SK-N-SH (cell line): ENCODE results near the gene PTDSS2. TPM values are rescaled to one million over a fixed set of nuclear protein-coding genes. Genes with fewer than 3 reads are reported as not detected.

Experiments used
- CTCF ChIA-PET: fragments of 300-600, 350-600 bp; formaldehyde crosslinking; extraction: SDS; loops from one replicate; lab custom pipeline; 2021; lab: Yijun Ruan, JAX
- POLR2A ChIA-PET: fragments of 350-600 bp; sonication (Branson Sonifier 250); formaldehyde crosslinking; extraction: SDS; loops from one replicate; lab custom pipeline; 2020; ENCODE audit warnings: antibody characterized with exemption, inconsistent platforms; lab: Yijun Ruan, JAX
- DNase-seq: peaks from one replicate; pipeline ENCODE4 v3.0.0; 2012
- H2AFZ ChIP-seq: fragments of 200-600 bp; sonication (generic); 2 replicates; pipeline ENCODE4 v1.8.1; 2016; ENCODE audit warnings: antibody characterized with exemption, mild to moderate bottlenecking, low read depth
- H3F3A ChIP-seq: fragments of 200-600 bp; sonication (generic); replicated peaks from 2 replicates; pipeline ENCODE3; 2016; ENCODE audit warnings: antibody characterized with exemption, mild to moderate bottlenecking; ENCODE audit not compliant: insufficient read depth
- H3K27ac ChIP-seq, 2 experiments: fragments of 200-500 bp in 1 of 2; fragments of 200-600 bp in 1 of 2; sonication (Bioruptor generic) in 1 of 2; sonication (generic), shearing (Covaris generic) in 1 of 2; 2 replicates each; pipeline versions ENCODE4 v1.5.1 to v1.6.1; 2014 to 2016; ENCODE audit warnings: low read depth in 2 of 2, inconsistent platforms in 1 of 2, low read length in 1 of 2, mild to moderate bottlenecking in 1 of 2, mixed read lengths in 1 of 2
- H3K27me3 ChIP-seq: fragments of 200-600 bp; sonication (generic), shearing (Covaris generic); 2 replicates; pipeline ENCODE4 v1.6.1; 2016; ENCODE audit warnings: mixed run types; ENCODE audit not compliant: insufficient read depth
- H3K36me3 ChIP-seq, 2 experiments: fragments of 200-500 bp in 1 of 2; fragments of 200-600 bp in 1 of 2; sonication (Bioruptor generic) in 1 of 2; sonication (generic) in 1 of 2; replicated peaks in 1 of 2; 2 replicates each; pipeline versions ENCODE3 to v1.5.1; 2014 to 2016; ENCODE audit warnings: low read length in 1 of 2, mild to moderate bottlenecking in 1 of 2; ENCODE audit not compliant: insufficient read depth in 2 of 2, control insufficient read depth in 1 of 2
- H3K4me1 ChIP-seq, 2 experiments: fragments of 200-500 bp in 1 of 2; fragments of 200-600 bp in 1 of 2; sonication (Bioruptor generic) in 1 of 2; sonication (generic), shearing (Covaris generic) in 1 of 2; 2 replicates each; pipeline versions ENCODE4 v1.5.1 to v1.6.1; 2014 to 2016; ENCODE audit warnings: low read depth in 1 of 2, low read length in 1 of 2, mixed run types in 1 of 2; ENCODE audit not compliant: insufficient read depth in 2 of 2, control insufficient read depth in 1 of 2
- H3K4me2 ChIP-seq: fragments of 200-600 bp; sonication (generic), shearing (Covaris generic); 2 replicates; pipeline ENCODE4 v1.6.1; 2017; ENCODE audit warnings: mixed run types
- H3K4me3 ChIP-seq, 2 experiments: fragments of 200-500 bp in 1 of 2; fragments of 200-600 bp in 1 of 2; sonication (Bioruptor generic) in 1 of 2; sonication (generic), shearing (Covaris generic) in 1 of 2; 2 replicates each; pipeline versions ENCODE4 v1.5.1 to v1.8.1; 2014 to 2016; ENCODE audit warnings: low read depth in 2 of 2, inconsistent platforms in 1 of 2, low read length in 1 of 2, mild to moderate bottlenecking in 1 of 2, mixed read lengths in 1 of 2, moderate library complexity in 1 of 2
- H3K79me2 ChIP-seq: fragments of 200-600 bp; sonication (generic); 2 replicates; pipeline ENCODE4 v1.8.1; 2017; ENCODE audit warnings: mild to moderate bottlenecking; ENCODE audit not compliant: insufficient read depth
- H3K9ac ChIP-seq: fragments of 200-600 bp; sonication (generic); 2 replicates; pipeline ENCODE4 v1.6.1; 2017; ENCODE audit warnings: mixed run types
- H3K9me2 ChIP-seq: fragments of 200-600 bp; sonication (generic); 2 replicates; pipeline ENCODE4 v1.6.1; 2017; ENCODE audit warnings: mixed run types
- H3K9me3 ChIP-seq: fragments of 200-600 bp; sonication (generic); 2 replicates; pipeline ENCODE4 v1.6.1; 2017; ENCODE audit warnings: mixed run types, mild to moderate bottlenecking, moderate library complexity
- H4K20me1 ChIP-seq: fragments of 200-600 bp; sonication (generic); 2 replicates; pipeline ENCODE4 v1.6.1; 2017; ENCODE audit warnings: mild to moderate bottlenecking, mixed run types; ENCODE audit not compliant: insufficient read depth
- CTCF ChIP-seq: fragments of 200-600 bp; sonication (generic); IDR thresholded peaks from 2 replicates; pipeline ENCODE4 v1.6.1; 2017; ENCODE audit warnings: antibody characterized with exemption, mild to moderate bottlenecking, moderate library complexity
- EP300 ChIP-seq, 2 experiments: IDR thresholded peaks; 2 replicates each; pipeline versions ENCODE4 v1.4.0 to v1.6.1; 2012; ENCODE audit warnings: borderline replicate concordance in 1 of 2, low read depth in 1 of 2, low read length in 1 of 2
- EZH2phosphoT487 ChIP-seq: fragments of 200-600 bp; sonication (generic); IDR thresholded peaks from 2 replicates; pipeline ENCODE4 v1.6.1; 2017; ENCODE audit warnings: low read depth, mixed run types, mild to moderate bottlenecking, antibody characterized with exemption, moderate library complexity, borderline replicate concordance
- GATA2 ChIP-seq: sonication (generic); formaldehyde crosslinking; IDR thresholded peaks from 2 replicates; pipeline ENCODE4 v1.5.0; 2020; ENCODE audit warnings: mild to moderate bottlenecking, missing genetic modification reagents
- IRF3 ChIP-seq: fragments of 150-350 bp; IDR thresholded peaks from 2 replicates; pipeline ENCODE4 v1.6.1; 2016; ENCODE audit warnings: mild to moderate bottlenecking, low read depth, low read length
- JUND ChIP-seq: IDR thresholded peaks from 2 replicates; pipeline ENCODE4 v1.4.0; 2012
- MAX ChIP-seq: IDR thresholded peaks from 2 replicates; pipeline ENCODE4 v1.4.0; 2012; ENCODE audit warnings: low read depth
- MXI1 ChIP-seq: IDR thresholded peaks from 2 replicates; pipeline ENCODE4 v1.6.1; 2012; ENCODE audit warnings: mild to moderate bottlenecking, low read depth, low read length, improper control_type of control experiment
- NFIC ChIP-seq: IDR thresholded peaks from 2 replicates; pipeline ENCODE4 v1.4.0; 2012; ENCODE audit warnings: borderline replicate concordance
- NRF1 ChIP-seq: IDR thresholded peaks from 2 replicates; pipeline ENCODE4 v1.6.1; 2012; ENCODE audit warnings: low read depth, mild to moderate bottlenecking, low read length
- PBX3 ChIP-seq: IDR thresholded peaks from 2 replicates; pipeline ENCODE4; 2012
- POLR2AphosphoS5 ChIP-seq: IDR thresholded peaks from 2 replicates; pipeline ENCODE4 v1.6.1; 2012; ENCODE audit warnings: low read depth, low read length
- RAD21 ChIP-seq: IDR thresholded peaks from 2 replicates; pipeline ENCODE4 v1.6.1; 2012; ENCODE audit warnings: mild to moderate bottlenecking, low read length
- RCOR1 ChIP-seq: fragments of 150-350 bp; IDR thresholded peaks from 2 replicates; pipeline ENCODE4 v1.6.1; 2017; ENCODE audit warnings: antibody characterized with exemption, low read length
- RXRA ChIP-seq: IDR thresholded peaks from 2 replicates; pipeline ENCODE4 v1.4.0; 2012; ENCODE audit warnings: low read depth, mild to moderate bottlenecking, borderline replicate concordance
- SMC3 ChIP-seq: IDR thresholded peaks from 2 replicates; pipeline ENCODE4 v1.6.1; 2012; ENCODE audit warnings: low read depth, low read length, improper control_type of control experiment
- TAF1 ChIP-seq: IDR thresholded peaks from 2 replicates; pipeline ENCODE4 v1.6.1; 2012; ENCODE audit warnings: low read depth, mild to moderate bottlenecking, low read length, moderate library complexity, borderline replicate concordance
- TEAD4 ChIP-seq: IDR thresholded peaks from 2 replicates; pipeline ENCODE4 v1.4.0; 2012; ENCODE audit warnings: mild to moderate bottlenecking, borderline replicate concordance; ENCODE audit not compliant: insufficient read depth
- USF2 ChIP-seq: fragments of 150-350 bp; IDR thresholded peaks from 2 replicates; pipeline ENCODE4 v1.6.1; 2017; ENCODE audit warnings: antibody characterized with exemption, low read length, low read depth, borderline replicate concordance
- YY1 ChIP-seq: IDR thresholded peaks from 2 replicates; pipeline ENCODE4 v1.4.0; 2012; ENCODE audit warnings: low read depth, mild to moderate bottlenecking
- WGBS: methylation state at CpG from one replicate; pipeline ENCODE4 v1.1.6; 2017; ENCODE audit warnings: low lambda C conversion rate; 5-methylcytosine and 5-hydroxymethylcytosine counted together
- polyA plus RNA-seq, 3 experiments: library from polyadenylated mRNA; depleted of rRNA; stranded (reverse); fragments of >200 nt; gene quantifications; 2 replicates each; pipeline ENCODE4 v1.2.3, GENCODE V29; 2012

Gene PTDSS2
- polyA plus RNA-seq, 1 of the 3 experiments (the other 2 are of a cell fraction) = 28.6 TPM

- TF ChIP-seq POLR2AphosphoS5 = no peak
- TF ChIP-seq JUND = no peak
- no peak for TF ChIP-seq EZH2phosphoT487
- TF ChIP-seq PBX3 = no peak
- TF ChIP-seq TAF1 = no peak
- no peak for TF ChIP-seq IRF3
- TF ChIP-seq YY1 = no peak
- TF ChIP-seq RCOR1 = no peak
- TF ChIP-seq NFIC = no peak
- TF ChIP-seq MXI1 = no peak
- no peak for TF ChIP-seq USF2
- TF ChIP-seq RXRA = no peak
- TF ChIP-seq TEAD4 = no peak
- no peak for TF ChIP-seq EP300 (IDR thresholded peaks at IDR 0.05; ENCODE audit: borderline replicate concordance in 1 of 2, low read depth in 1 of 2, low read length in 1 of 2)
- TF ChIP-seq CTCF = no peak
- no peak for TF ChIP-seq GATA2 (CRISPR knock-in tag)
- TF ChIP-seq MAX = no peak
- no peak for TF ChIP-seq SMC3
- TF ChIP-seq NRF1 = no peak
- TF ChIP-seq RAD21 = no peak
- Histone ChIP-seq H4K20me1 (no peaks in the 10 kb centered on the region), H3K27ac (no peak overlapping the region), H3K4me2 (no peak overlapping the region), H3K4me1 (no peaks in the 10 kb centered on the region), H3F3A (no peaks in the 10 kb centered on the region), H3K27me3 (no peaks in the 10 kb centered on the region), H3K9me3 (no peaks in the 10 kb centered on the region), H3K9me2 (no peaks in the 10 kb centered on the region), H3K9ac (no peak overlapping the region), H3K4me3 (no peak overlapping the region), H3K36me3 (peaks cover 0 to 37% of the 10 kb centered on the region in 2 experiments), H3K79me2 (no peaks in the 10 kb centered on the region; the same call in 1 of the 2 replicates), H2AFZ (no peak overlapping the region)
- ChIA-PET CTCF (no interaction called here), POLR2A (interaction anchor here (1.1 kb wide), 1 partner anchor 12 kb away, joined by 3 read pairs; no protein-coding TSS in a partner anchor)
- WGBS = 97% methylated on average over 22 of the region's 38 CpGs
- no peak for DNase-seq
These were observed 40.3 kb downstream of the PTDSS2 start for GRCh38 chr11:490186-490929.
